ENCODE results near the gene PDGFD.

DNA sequence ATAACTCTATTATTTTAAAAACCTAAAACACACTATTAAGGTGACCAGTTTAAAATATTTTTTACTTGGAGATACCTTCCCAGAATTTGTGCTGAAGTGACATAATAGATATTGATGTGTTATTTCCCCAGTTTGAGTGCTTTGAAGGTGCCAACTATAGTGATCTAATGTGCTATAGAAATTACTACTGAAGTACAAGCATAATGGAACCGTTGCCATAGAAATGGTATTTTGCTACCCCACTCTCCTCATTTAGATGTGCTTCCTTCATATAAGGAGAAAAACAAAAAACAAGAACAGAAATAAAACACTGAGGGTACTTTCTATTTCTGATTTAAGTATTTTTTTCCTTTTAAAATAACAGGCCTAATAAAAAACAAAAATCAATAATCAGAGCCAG, 108.4 kb downstream of the PDGFD start:
- TF ChIP-seq SMC3 (conservative IDR thresholded peaks at IDR 0.05; ENCODE audit: poor library complexity) (no peak), REST (IDR thresholded peaks at IDR 0.05; ENCODE audit: borderline replicate concordance) (no peak), EZH2 (IDR thresholded peaks at IDR 0.05; ENCODE audit: borderline replicate concordance, insufficient read depth, low read length, poor library complexity, severe bottlenecking) (no peak), RAD21 (conservative IDR thresholded peaks at IDR 0.05) (no peak)
- TF ChIP-seq, protein P1, sequence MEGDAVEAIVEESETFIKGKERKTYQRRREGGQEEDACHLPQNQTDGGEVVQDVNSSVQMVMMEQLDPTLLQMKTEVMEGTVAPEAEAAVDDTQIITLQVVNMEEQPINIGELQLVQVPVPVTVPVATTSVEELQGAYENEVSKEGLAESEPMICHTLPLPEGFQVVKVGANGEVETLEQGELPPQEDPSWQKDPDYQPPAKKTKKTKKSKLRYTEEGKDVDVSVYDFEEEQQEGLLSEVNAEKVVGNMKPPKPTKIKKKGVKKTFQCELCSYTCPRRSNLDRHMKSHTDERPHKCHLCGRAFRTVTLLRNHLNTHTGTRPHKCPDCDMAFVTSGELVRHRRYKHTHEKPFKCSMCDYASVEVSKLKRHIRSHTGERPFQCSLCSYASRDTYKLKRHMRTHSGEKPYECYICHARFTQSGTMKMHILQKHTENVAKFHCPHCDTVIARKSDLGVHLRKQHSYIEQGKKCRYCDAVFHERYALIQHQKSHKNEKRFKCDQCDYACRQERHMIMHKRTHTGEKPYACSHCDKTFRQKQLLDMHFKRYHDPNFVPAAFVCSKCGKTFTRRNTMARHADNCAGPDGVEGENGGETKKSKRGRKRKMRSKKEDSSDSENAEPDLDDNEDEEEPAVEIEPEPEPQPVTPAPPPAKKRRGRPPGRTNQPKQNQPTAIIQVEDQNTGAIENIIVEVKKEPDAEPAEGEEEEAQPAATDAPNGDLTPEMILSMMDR (IDR thresholded peaks at IDR 0.05; ENCODE audit: poor library complexity, severe bottlenecking), result no peak

Measured in neural cell (in vitro differentiated cells).